Ascending aorta (tissue), 2 donors: ENCODE results near the gene AHCYL2. TPM values are rescaled to one million over a fixed set of nuclear protein-coding genes. Genes with fewer than 3 reads are reported as not detected.
A peak's percentile ranks its signal among the peaks of the same experiment; 100 is the strongest.

Experiments
- DNase-seq, 2 donors: peaks; one replicate each; pipeline ENCODE4 v3.0.0-alpha.2; 2019; ENCODE audit warnings: low spot score in 2 of 2
- H3K27ac ChIP-seq, 2 donors: fragments of 200-600 bp; sonication (generic); one replicate each; pipeline ENCODE4 v1.5.1; 2016 to 2017; ENCODE audit warnings: mild to moderate bottlenecking in 1 of 2
- H3K27me3 ChIP-seq: fragments of 200-600 bp; sonication (generic); one replicate; pipeline ENCODE4 v1.5.1; 2017
- H3K36me3 ChIP-seq, 2 donors: fragments of 200-600 bp; sonication (generic); one replicate each; pipeline ENCODE4 v1.5.1; 2016
- H3K4me1 ChIP-seq, 2 donors: fragments of 200-600 bp; sonication (generic); one replicate each; pipeline ENCODE4 v1.5.1; 2016 to 2017; ENCODE audit warnings: mild to moderate bottlenecking in 1 of 2
- H3K4me3 ChIP-seq, 2 donors: fragments of 200-600 bp; sonication (generic); one replicate each; pipeline ENCODE4 v1.5.1; 2016 to 2017; ENCODE audit warnings: mild to moderate bottlenecking in 1 of 2
- H3K9me3 ChIP-seq, 2 donors: fragments of 200-600 bp; sonication (generic); one replicate each; pipeline ENCODE4 v1.5.1; 2016
- intact Hi-C: fragments of 100-400 bp; cut with DNase I; formaldehyde crosslinking; loops from one replicate; pipeline ENCODE4 v1.15.1; 2023
- total RNA-seq: library from RNA; depleted of rRNA; stranded (reverse); fragments of >200 nt; gene quantifications from one replicate; pipeline ENCODE4 v1.1.0, GENCODE V29; 2016
- TF ChIP-seq, protein P1 (sequence below), 3 experiments: fragments of 200-600 bp in 2 of 3; fragments of 450-650 bp in 1 of 3; sonication (generic) in 2 of 3; IDR thresholded peaks; one replicate each; pipeline ENCODE4 v1.5.1; 2016 to 2019; ENCODE audit warnings: antibody characterized with exemption in 3 of 3, mild to moderate bottlenecking in 1 of 3, moderate library complexity in 1 of 3

The AHCYL2 gene
- total RNA-seq, 1 donor from 2014 or later, result 62.9 TPM

DNA sequence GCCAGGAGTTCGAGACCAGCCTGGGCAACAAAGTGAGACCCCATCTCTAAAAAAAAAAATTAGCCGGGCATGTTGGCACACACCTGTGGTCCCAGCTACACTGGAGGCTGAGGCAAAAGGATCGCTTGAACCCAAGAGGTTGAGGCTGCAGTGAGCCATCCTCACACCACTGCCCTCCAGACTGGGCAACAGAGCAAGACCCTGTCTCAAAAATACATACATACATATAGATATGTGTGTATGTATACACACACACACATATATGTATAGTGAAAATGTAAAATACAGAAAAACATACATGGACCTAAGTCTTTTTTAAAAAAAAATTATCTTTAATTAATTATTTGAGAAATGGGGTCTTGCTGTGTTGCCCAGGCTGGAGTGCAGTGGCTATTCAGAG, 30.9 kb upstream of the AHCYL2 start:
- Histone ChIP-seq H3K4me1 (peaks cover 0 to 5% of the 10 kb centered on the region in 2 donors), H3K27me3 (no peaks in the 10 kb centered on the region), H3K27ac (no peak overlapping the region), H3K4me3 (no peak overlapping the region), H3K36me3 (no peaks in the 10 kb centered on the region), H3K9me3 (no peaks in the 10 kb centered on the region)
- intact Hi-C loops, result no loop called here
- DNase-seq, result no peak
- TF ChIP-seq, protein P1, sequence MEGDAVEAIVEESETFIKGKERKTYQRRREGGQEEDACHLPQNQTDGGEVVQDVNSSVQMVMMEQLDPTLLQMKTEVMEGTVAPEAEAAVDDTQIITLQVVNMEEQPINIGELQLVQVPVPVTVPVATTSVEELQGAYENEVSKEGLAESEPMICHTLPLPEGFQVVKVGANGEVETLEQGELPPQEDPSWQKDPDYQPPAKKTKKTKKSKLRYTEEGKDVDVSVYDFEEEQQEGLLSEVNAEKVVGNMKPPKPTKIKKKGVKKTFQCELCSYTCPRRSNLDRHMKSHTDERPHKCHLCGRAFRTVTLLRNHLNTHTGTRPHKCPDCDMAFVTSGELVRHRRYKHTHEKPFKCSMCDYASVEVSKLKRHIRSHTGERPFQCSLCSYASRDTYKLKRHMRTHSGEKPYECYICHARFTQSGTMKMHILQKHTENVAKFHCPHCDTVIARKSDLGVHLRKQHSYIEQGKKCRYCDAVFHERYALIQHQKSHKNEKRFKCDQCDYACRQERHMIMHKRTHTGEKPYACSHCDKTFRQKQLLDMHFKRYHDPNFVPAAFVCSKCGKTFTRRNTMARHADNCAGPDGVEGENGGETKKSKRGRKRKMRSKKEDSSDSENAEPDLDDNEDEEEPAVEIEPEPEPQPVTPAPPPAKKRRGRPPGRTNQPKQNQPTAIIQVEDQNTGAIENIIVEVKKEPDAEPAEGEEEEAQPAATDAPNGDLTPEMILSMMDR (IDR thresholded peaks at IDR 0.05), result no peak

DNA sequence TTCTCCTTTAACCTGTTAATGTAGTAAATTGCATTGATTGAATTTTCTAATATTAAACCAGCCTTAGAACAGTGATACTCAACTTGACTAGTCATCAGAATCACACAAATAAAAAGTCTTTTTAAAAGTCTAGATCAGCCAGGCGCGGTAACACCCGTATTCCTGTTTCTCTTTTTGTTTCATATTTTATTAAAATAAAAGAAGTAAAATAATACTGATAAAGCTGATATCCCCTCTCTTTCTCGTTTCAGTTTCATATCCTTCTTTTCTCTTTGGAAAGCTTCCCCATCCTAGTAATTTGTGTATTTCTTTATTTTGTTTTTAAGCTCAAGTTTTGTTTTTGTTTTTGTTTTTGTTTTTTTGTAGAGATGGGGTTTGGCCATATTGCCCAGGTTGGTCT, 27.1 kb upstream of the AHCYL2 start:
- Histone ChIP-seq H3K4me3 (no peak overlapping the region), H3K36me3 (no peaks in the 10 kb centered on the region), H3K27ac (no peak overlapping the region), H3K9me3 (no peaks in the 10 kb centered on the region), H3K27me3 (no peaks in the 10 kb centered on the region), H3K4me1 (no peaks in the 10 kb centered on the region)
- TF ChIP-seq, protein P1 (IDR thresholded peaks at IDR 0.05), result no peak
- intact Hi-C loops, result no loop called here
- DNase-seq, result no peak

DNA sequence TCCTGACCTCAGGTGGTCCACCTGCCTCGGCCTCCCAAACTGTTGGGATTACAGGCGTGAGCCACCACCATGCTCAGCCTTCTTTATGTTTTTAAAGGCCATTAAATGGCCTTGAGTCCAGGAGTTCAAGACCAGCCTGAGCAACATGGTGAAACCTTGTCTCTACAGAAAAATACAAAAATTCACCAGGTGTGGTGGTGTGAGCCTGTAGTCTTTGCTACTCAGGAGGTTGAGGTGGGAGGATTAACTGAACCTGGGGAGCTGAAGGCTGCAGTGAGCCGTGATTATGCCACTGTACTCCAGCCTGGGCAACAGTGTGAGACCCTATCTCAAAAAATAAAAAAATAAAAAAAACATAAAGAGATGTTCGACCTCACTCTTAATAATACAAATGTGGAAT, 25.4 kb upstream of the AHCYL2 start:
- Histone ChIP-seq H3K27me3 (no peaks in the 10 kb centered on the region), H3K27ac (no peak overlapping the region), H3K4me1 (no peaks in the 10 kb centered on the region), H3K9me3 (no peaks in the 10 kb centered on the region), H3K36me3 (no peaks in the 10 kb centered on the region), H3K4me3 (no peak overlapping the region)
- DNase-seq, result no peak
- TF ChIP-seq, protein P1 (IDR thresholded peaks at IDR 0.05), result no peak
- intact Hi-C loops, result no loop called here

DNA sequence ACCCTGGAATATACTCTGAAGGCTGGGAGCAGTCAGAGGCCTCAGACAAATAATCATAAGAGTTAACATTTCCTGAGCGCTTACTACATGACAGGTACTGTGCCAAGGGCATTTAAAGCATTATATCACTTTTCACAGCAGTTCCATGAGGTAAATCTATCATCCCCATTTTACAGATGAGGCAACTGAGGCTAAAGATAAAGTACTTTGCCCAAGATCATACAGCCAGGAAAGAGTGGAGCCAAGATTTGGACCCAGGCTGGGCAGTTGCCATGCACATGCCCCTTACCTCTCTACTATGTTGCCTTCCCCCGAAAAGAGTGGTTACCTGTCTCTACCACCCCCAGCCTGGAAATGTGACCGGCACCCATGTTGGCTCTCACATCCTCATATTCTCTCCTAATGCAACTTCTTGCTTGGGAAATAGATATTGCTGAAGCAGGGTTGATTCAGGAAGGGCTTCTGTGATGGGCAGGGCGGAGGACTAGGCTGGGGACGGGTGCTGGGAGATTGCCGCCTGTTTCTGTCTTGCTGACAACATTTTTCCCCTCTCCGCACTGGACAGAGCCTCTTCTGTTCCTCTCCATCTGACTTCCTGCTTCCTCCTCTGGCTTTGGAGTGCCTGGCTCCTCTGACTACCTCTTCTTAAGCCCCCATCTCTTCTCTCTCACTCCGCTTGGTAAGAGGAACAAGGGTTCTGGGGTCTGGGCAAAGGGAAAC, 22.6 kb upstream of the AHCYL2 start:
- Histone ChIP-seq H3K9me3 (no peaks in the 10 kb centered on the region), H3K4me3 (no peak overlapping the region), H3K27ac (no peak overlapping the region), H3K4me1 (no peaks in the 10 kb centered on the region), H3K27me3 (no peaks in the 10 kb centered on the region), H3K36me3 (peaks cover 0 to 7% of the 10 kb centered on the region in 2 donors)
- intact Hi-C loops, result no loop called here
- TF ChIP-seq, protein P1 (IDR thresholded peaks at IDR 0.05), result no peak
- DNase-seq, result peak in 1 of 2 donors; percentile 58

DNA sequence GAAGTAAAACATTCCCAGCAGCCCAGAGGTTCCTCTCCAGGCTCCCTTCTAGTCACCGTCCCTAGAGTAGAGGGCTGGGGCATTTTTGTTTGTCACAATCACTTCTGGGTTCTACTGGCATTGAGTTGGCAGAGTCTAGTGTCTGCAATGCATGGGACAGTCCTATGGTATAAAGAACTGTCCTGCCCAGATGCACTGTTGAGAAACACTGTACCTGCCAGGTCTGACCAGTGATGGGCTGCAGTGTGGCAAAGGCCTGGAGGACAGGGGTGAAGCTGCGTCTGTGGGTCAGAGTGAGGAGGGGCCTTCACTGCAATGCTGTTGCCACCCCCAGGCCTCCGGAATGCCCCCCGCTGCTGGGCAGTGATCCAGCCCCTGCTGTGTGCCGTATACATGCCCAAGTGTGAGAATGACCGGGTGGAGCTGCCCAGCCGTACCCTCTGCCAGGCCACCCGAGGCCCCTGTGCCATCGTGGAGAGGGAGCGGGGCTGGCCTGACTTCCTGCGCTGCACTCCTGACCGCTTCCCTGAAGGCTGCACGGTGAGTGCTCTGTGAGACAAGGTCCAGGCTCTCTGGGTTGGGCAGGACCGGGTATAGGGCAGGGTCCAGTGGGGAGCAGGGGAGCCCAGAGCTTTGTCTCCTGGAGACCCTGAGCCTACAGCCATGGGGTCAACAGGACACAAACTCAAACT, 21.6 kb upstream of the AHCYL2 start:
- Histone ChIP-seq H3K36me3 (peaks cover 0 to 7% of the 10 kb centered on the region in 2 donors), H3K27ac (no peak overlapping the region), H3K4me3 (no peak overlapping the region), H3K9me3 (no peaks in the 10 kb centered on the region), H3K27me3 (no peaks in the 10 kb centered on the region), H3K4me1 (no peaks in the 10 kb centered on the region)
- intact Hi-C loops, result no loop called here
- no peak for DNase-seq
- TF ChIP-seq, protein P1 (IDR thresholded peaks at IDR 0.05), result no peak
